HepG2 (cell line): Measurements from ENCODE around the gene DCLK1.

Experiments used
- EP300 ChIP-seq, 3 experiments: sonication (generic) in 1 of 3; formaldehyde crosslinking in 1 of 3; IDR thresholded peaks; 2 replicates each; pipeline versions ENCODE4 v1.5.1 to v1.6.1; 2011 to 2020; ENCODE audit warnings: low read depth in 2 of 3, low read length in 2 of 3, borderline replicate concordance in 1 of 3, improper control_type of control experiment in 1 of 3, mild to moderate bottlenecking in 1 of 3, missing genetic modification reagents in 1 of 3, moderate library complexity in 1 of 3
- GABPB1 ChIP-seq: IDR thresholded peaks from 2 replicates; pipeline ENCODE4 v1.6.1; 2016; ENCODE audit warnings: mild to moderate bottlenecking, missing genetic modification reagents, moderate library complexity, missing compliant biosample characterization
- KDM5A ChIP-seq: fragments of 200-600 bp; sonication (generic); IDR thresholded peaks from 2 replicates; pipeline ENCODE4 v1.7.0; 2018; ENCODE audit warnings: antibody characterized with exemption, mild to moderate bottlenecking, low read length, borderline replicate concordance
- MIER3 ChIP-seq: IDR thresholded peaks from 2 replicates; pipeline ENCODE4 v1.6.1; 2016; ENCODE audit warnings: missing compliant biosample characterization, borderline replicate concordance
- ZSCAN12 ChIP-seq: sonication (generic); formaldehyde crosslinking; IDR thresholded peaks from 2 replicates; pipeline ENCODE4 v1.9.0; 2021; ENCODE audit warnings: mild to moderate bottlenecking, missing genetic modification reagents
- TF ChIP-seq, protein P1 (sequence below): sonication (generic); formaldehyde crosslinking; IDR thresholded peaks from 2 replicates; pipeline ENCODE4 v1.4.0; 2020; ENCODE audit warnings: missing genetic modification reagents

GRCh38 chr13:36072152-36072935 is 58.8 kb downstream of the DCLK1 start:
- no peak for TF ChIP-seq KDM5A
- no peak for TF ChIP-seq GABPB1
- TF ChIP-seq EP300 (IDR thresholded peaks at IDR 0.05; ENCODE audit: low read depth in 2 of 2, low read length in 2 of 2), result no peak
- TF ChIP-seq EP300 (CRISPR knock-in tag; IDR thresholded peaks at IDR 0.05; ENCODE audit: borderline replicate concordance), result no peak
- no peak for TF ChIP-seq MIER3
- TF ChIP-seq ZSCAN12 (CRISPR knock-in tag), result no peak
- TF ChIP-seq, protein P1, sequence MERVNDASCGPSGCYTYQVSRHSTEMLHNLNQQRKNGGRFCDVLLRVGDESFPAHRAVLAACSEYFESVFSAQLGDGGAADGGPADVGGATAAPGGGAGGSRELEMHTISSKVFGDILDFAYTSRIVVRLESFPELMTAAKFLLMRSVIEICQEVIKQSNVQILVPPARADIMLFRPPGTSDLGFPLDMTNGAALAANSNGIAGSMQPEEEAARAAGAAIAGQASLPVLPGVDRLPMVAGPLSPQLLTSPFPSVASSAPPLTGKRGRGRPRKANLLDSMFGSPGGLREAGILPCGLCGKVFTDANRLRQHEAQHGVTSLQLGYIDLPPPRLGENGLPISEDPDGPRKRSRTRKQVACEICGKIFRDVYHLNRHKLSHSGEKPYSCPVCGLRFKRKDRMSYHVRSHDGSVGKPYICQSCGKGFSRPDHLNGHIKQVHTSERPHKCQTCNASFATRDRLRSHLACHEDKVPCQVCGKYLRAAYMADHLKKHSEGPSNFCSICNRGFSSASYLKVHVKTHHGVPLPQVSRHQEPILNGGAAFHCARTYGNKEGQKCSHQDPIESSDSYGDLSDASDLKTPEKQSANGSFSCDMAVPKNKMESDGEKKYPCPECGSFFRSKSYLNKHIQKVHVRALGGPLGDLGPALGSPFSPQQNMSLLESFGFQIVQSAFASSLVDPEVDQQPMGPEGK (CRISPR knock-in tag), result no peak
